ENCODE data around the gene DPP4. TPM values are rescaled to one million over a fixed set of nuclear protein-coding genes. Genes with fewer than 3 reads are reported as not detected.
"Not testable (repeated sequence)": the region's sequence is repeated elsewhere in the genome, so short reads cannot be mapped to it uniquely, and the experiment has no call there.

DPP4 gene
- total and polyA plus RNA-seq, 7 donors = 1.2 to 11.9 (median 6.9) TPM

- WGBS, 2 donors = 96% methylated on average over 4 of the region's 4 CpGs
- H3K4me3 ChIP-seq = no peak overlapping the region
- no peak overlapping the region for H3K27ac ChIP-seq
- H3K27me3 ChIP-seq = no peaks in the 10 kb centered on the region
- intact Hi-C loops (cut with DNase I) = no loop called here
- H3K9me3 ChIP-seq = peaks cover 0 to 6% (median 2%) of the 10 kb centered on the region in 4 donors
- no peaks in the 10 kb centered on the region for H3K36me3 ChIP-seq
- peaks cover 0 to 7% (median under 1%) of the 10 kb centered on the region in 4 donors for H3K4me1 ChIP-seq
- DNase-seq = no peak
- TF ChIP-seq CTCF (IDR thresholded peaks at IDR 0.05) (no peak), EP300 (IDR thresholded peaks at IDR 0.05) (no peak), POLR2AphosphoS5 (IDR thresholded peaks at IDR 0.05) (no peak), POLR2A (IDR thresholded peaks at IDR 0.05) (no peak)
Measured at GRCh38 chr2:162053808-162054155, 20.2 kb downstream of the DPP4 start.

- H3K36me3 ChIP-seq = no peaks in the 10 kb centered on the region
- 92 to 94% methylated on average over 6 of the region's 6 CpGs for WGBS, 2 donors
- intact Hi-C loops (cut with DNase I) = no loop called here
- H3K4me1 ChIP-seq = peaks cover 0 to 1% (median 0%) of the 10 kb centered on the region in 4 donors
- no peak for DNase-seq
- no peak overlapping the region for H3K27ac ChIP-seq
- TF ChIP-seq POLR2A (IDR thresholded peaks at IDR 0.05) = no peak
- no peak for TF ChIP-seq CTCF (IDR thresholded peaks at IDR 0.05)
- TF ChIP-seq EP300 (IDR thresholded peaks at IDR 0.05) = no peak
- TF ChIP-seq POLR2AphosphoS5 (IDR thresholded peaks at IDR 0.05) = no peak
- H3K27me3 ChIP-seq = no peaks in the 10 kb centered on the region
- H3K9me3 ChIP-seq = peaks cover 0 to 6% (median 2%) of the 10 kb centered on the region in 4 donors
- H3K4me3 ChIP-seq = no peak overlapping the region
Measured at GRCh38 chr2:162053066-162053807, 20.8 kb downstream of the DPP4 start.

- Histone ChIP-seq H3K27me3 (no peaks in the 10 kb centered on the region), H3K4me1 (no peaks in the 10 kb centered on the region), H3K36me3 (no peaks in the 10 kb centered on the region), H3K27ac (no peak overlapping the region), H3K4me3 (no peak overlapping the region), H3K9me3 (no peaks in the 10 kb centered on the region)
- no peak for TF ChIP-seq CTCF (IDR thresholded peaks at IDR 0.05)
- TF ChIP-seq POLR2A (IDR thresholded peaks at IDR 0.05) = no peak
- intact Hi-C loops (cut with DNase I) = no loop called here
- 75 to 89% methylated on average over 8 of the region's 8 CpGs for WGBS, 2 donors
- DNase-seq = no peak
Measured at GRCh38 chr2:162050513-162050961, 23.5 kb downstream of the DPP4 start.

- intact Hi-C loops (cut with DNase I); H3K27ac ChIP-seq; H3K9me3 ChIP-seq; H3K27me3 ChIP-seq; DNase-seq; H3K4me1 ChIP-seq; H3K4me3 ChIP-seq; H3K36me3 ChIP-seq: not testable (repeated sequence)
- WGBS, 2 donors = 98 to 99% methylated on average over 3 of the region's 3 CpGs
Measured at GRCh38 chr2:162049089-162049488, 24.9 kb downstream of the DPP4 start.

- WGBS, 2 donors = 90 to 92% methylated on average over 4 of the region's 4 CpGs
- no peak overlapping the region for H3K4me3 ChIP-seq
- TF ChIP-seq EP300 (IDR thresholded peaks at IDR 0.05) = no peak
- no peak overlapping the region for H3K27ac ChIP-seq
- no peak for DNase-seq
- no peaks in the 10 kb centered on the region for H3K36me3 ChIP-seq
- peaks cover 0 to 11% (median 0%) of the 10 kb centered on the region in 4 donors for H3K4me1 ChIP-seq
- intact Hi-C loops (cut with DNase I) = no loop called here
- H3K9me3 ChIP-seq = no peaks in the 10 kb centered on the region
- no peaks in the 10 kb centered on the region for H3K27me3 ChIP-seq
Measured at GRCh38 chr2:162044586-162044985, 29.4 kb downstream of the DPP4 start.

- H3K27me3 ChIP-seq = no peaks in the 10 kb centered on the region
- TF ChIP-seq EP300 (IDR thresholded peaks at IDR 0.05) (no peak), CTCF (IDR thresholded peaks at IDR 0.05) (no peak), POLR2AphosphoS5 (IDR thresholded peaks at IDR 0.05) (no peak), POLR2A (IDR thresholded peaks at IDR 0.05) (no peak)
- no peaks in the 10 kb centered on the region for H3K9me3 ChIP-seq
- no peak overlapping the region for H3K4me3 ChIP-seq
- no peak for DNase-seq
- H3K27ac ChIP-seq = no peak overlapping the region
- WGBS, 2 donors = 93 to 95% methylated on average over 8 of the region's 8 CpGs
- intact Hi-C loops (cut with DNase I) = no loop called here
- no peaks in the 10 kb centered on the region for H3K36me3 ChIP-seq
- H3K4me1 ChIP-seq = peaks cover 0 to 26% (median 11%) of the 10 kb centered on the region in 4 donors
Measured at GRCh38 chr2:162043132-162043531, 30.9 kb downstream of the DPP4 start.
